H9 (cell line): Measurements from ENCODE around the gene RNF175. TPM values are rescaled to one million over a fixed set of nuclear protein-coding genes. Genes with fewer than 3 reads are reported as not detected.

Source experiments
- DNase-seq: peaks from one replicate; pipeline ENCODE4 v3.0.0-alpha.2; 2017
- H2AFZ ChIP-seq: one replicate; pipeline ENCODE4 v1.6.1; 2013; ENCODE audit warnings: mild to moderate bottlenecking, low read length, control low read depth, moderate library complexity
- H2AK5ac ChIP-seq: 2 replicates; pipeline ENCODE4 v1.6.1; 2013; ENCODE audit warnings: low read length, control low read depth, mixed read lengths; ENCODE audit not compliant: insufficient read length
- H2BK120ac ChIP-seq: one replicate; pipeline ENCODE4 v1.6.1; 2013; ENCODE audit warnings: low read depth, mild to moderate bottlenecking, low read length, control low read depth, inconsistent platforms; ENCODE audit not compliant: poor library complexity, severe bottlenecking
- H2BK12ac ChIP-seq: 2 replicates; pipeline ENCODE4 v1.6.1; 2013; ENCODE audit warnings: low read length, control low read depth, mixed read lengths, low read depth; ENCODE audit not compliant: insufficient read length
- H2BK15ac ChIP-seq: 2 replicates; pipeline ENCODE4 v1.6.1; 2013; ENCODE audit warnings: low read depth, low read length, control low read depth
- H2BK20ac ChIP-seq: one replicate; pipeline ENCODE4 v1.6.1; 2013; ENCODE audit warnings: low read depth, mild to moderate bottlenecking, low read length, control low read depth, inconsistent platforms; ENCODE audit not compliant: poor library complexity, severe bottlenecking
- H2BK5ac ChIP-seq: 2 replicates; pipeline ENCODE4 v1.6.1; 2013; ENCODE audit warnings: low read length, control low read depth, mixed read lengths; ENCODE audit not compliant: insufficient read length
- H3K14ac ChIP-seq: 2 replicates; pipeline ENCODE4 v1.6.1; 2013; ENCODE audit warnings: low read length, control low read depth; ENCODE audit not compliant: insufficient read depth
- H3K18ac ChIP-seq: 2 replicates; pipeline ENCODE4 v1.6.1; 2013; ENCODE audit warnings: low read depth, mild to moderate bottlenecking, mixed read lengths, low read length, control low read depth; ENCODE audit not compliant: insufficient read length
- H3K23ac ChIP-seq: 2 replicates; pipeline ENCODE4 v1.6.1; 2013; ENCODE audit warnings: low read length, control low read depth, mixed read lengths, low read depth; ENCODE audit not compliant: insufficient read length
- H3K23me2 ChIP-seq: 2 replicates; pipeline ENCODE4 v1.6.1; 2013; ENCODE audit warnings: low read depth, mild to moderate bottlenecking, mixed read lengths, low read length, control low read depth; ENCODE audit not compliant: insufficient read length, poor library complexity, severe bottlenecking
- H3K27ac ChIP-seq: 2 replicates; pipeline ENCODE4 v1.5.1; 2013; ENCODE audit warnings: low read length, control low read depth, mixed read lengths, low read depth; ENCODE audit not compliant: insufficient read length
- H3K27me3 ChIP-seq: 2 replicates; pipeline ENCODE4 v1.6.1; 2013; ENCODE audit warnings: low read length, control low read depth, inconsistent platforms; ENCODE audit not compliant: insufficient read depth
- H3K4ac ChIP-seq: 2 replicates; pipeline ENCODE4 v1.6.1; 2013; ENCODE audit warnings: low read depth, mild to moderate bottlenecking, control low read depth, inconsistent platforms, low read length, moderate library complexity
- H3K4me1 ChIP-seq: 2 replicates; pipeline ENCODE4 v1.6.1; 2013; ENCODE audit warnings: low read length, control low read depth, inconsistent platforms; ENCODE audit not compliant: insufficient read depth
- H3K4me2 ChIP-seq: 2 replicates; pipeline ENCODE4 v1.6.1; 2013; ENCODE audit warnings: low read length, control low read depth, mixed read lengths; ENCODE audit not compliant: insufficient read length, insufficient read depth
- H3K56ac ChIP-seq: 2 replicates; pipeline ENCODE4 v1.6.1; 2013; ENCODE audit warnings: low read depth, mild to moderate bottlenecking, mixed read lengths, low read length, control low read depth; ENCODE audit not compliant: insufficient read length
- H3K79me1 ChIP-seq: 2 replicates; pipeline ENCODE4 v1.6.1; 2013; ENCODE audit warnings: low read depth, mild to moderate bottlenecking, moderate library complexity, low read length, control low read depth, inconsistent platforms; ENCODE audit not compliant: insufficient read depth, poor library complexity, severe bottlenecking
- H3K79me2 ChIP-seq: 2 replicates; pipeline ENCODE4 v1.6.1; 2013; ENCODE audit warnings: low read length, control low read depth, inconsistent platforms; ENCODE audit not compliant: insufficient read depth
- H3K9ac ChIP-seq: 2 replicates; pipeline ENCODE4 v1.6.1; 2013; ENCODE audit warnings: low read length, control low read depth, mixed read lengths; ENCODE audit not compliant: insufficient read length; ENCODE audit errors: extremely low read depth
- H3K9me3 ChIP-seq: one replicate; pipeline ENCODE4 v1.6.1; 2013; ENCODE audit warnings: low read depth, low read length, inconsistent platforms; ENCODE audit not compliant: control insufficient read depth
- H3T11ph ChIP-seq: one replicate; pipeline ENCODE4 v1.6.1; 2013; ENCODE audit warnings: mild to moderate bottlenecking, low read length, control low read depth, inconsistent platforms
- H4K20me1 ChIP-seq: one replicate; pipeline ENCODE4 v1.6.1; 2013; ENCODE audit not compliant: control insufficient read depth, insufficient read length, insufficient read depth
- H4K5ac ChIP-seq: 2 replicates; pipeline ENCODE4 v1.6.1; 2013; ENCODE audit warnings: low read depth, mild to moderate bottlenecking, mixed read lengths, low read length, control low read depth; ENCODE audit not compliant: insufficient read length
- H4K8ac ChIP-seq: replicated peaks from 2 replicates; pipeline ENCODE4 v1.6.1; 2013; ENCODE audit warnings: low read length, control low read depth, mixed read lengths, low read depth; ENCODE audit not compliant: insufficient read length
- H4K91ac ChIP-seq: 2 replicates; pipeline ENCODE4 v1.6.1; 2013; ENCODE audit warnings: low read depth, mild to moderate bottlenecking, moderate library complexity, mixed read lengths, low read length, control low read depth; ENCODE audit not compliant: insufficient read length
- H3K27ac Mint-ChIP-seq, 3 experiments: 2 replicates in 2 of 3; 3 replicates in 1 of 3; pipeline ENCODE4 v1.8.0; 2020 to 2021; ENCODE audit warnings: mixed read lengths in 3 of 3, mild to moderate bottlenecking in 1 of 3, moderate library complexity in 1 of 3
- H3K27me3 Mint-ChIP-seq: 2 replicates; pipeline ENCODE4 v1.8.0; 2021; ENCODE audit warnings: low read depth, mild to moderate bottlenecking, moderate library complexity, mixed read lengths
- H3K36me3 Mint-ChIP-seq, 3 experiments: 2 replicates in 2 of 3; 3 replicates in 1 of 3; pipeline ENCODE4 v1.8.0; 2020 to 2021; ENCODE audit warnings: low read depth in 3 of 3, mixed read lengths in 3 of 3; ENCODE audit not compliant: insufficient read depth in 1 of 3
- H3K4me1 Mint-ChIP-seq, 2 experiments: 2 replicates each; pipeline ENCODE4 v1.8.0; 2020; ENCODE audit warnings: mixed read lengths in 2 of 2
- H3K4me3 Mint-ChIP-seq, 2 experiments: 2 replicates in 1 of 2; 3 replicates in 1 of 2; pipeline ENCODE4 v1.8.0; 2020 to 2021; ENCODE audit warnings: mild to moderate bottlenecking in 2 of 2, mixed read lengths in 2 of 2, moderate library complexity in 1 of 2
- H3K9me3 Mint-ChIP-seq, 2 experiments: 2 replicates in 1 of 2; 3 replicates in 1 of 2; pipeline ENCODE4 v1.8.0; 2020; ENCODE audit warnings: mild to moderate bottlenecking in 2 of 2, mixed read lengths in 2 of 2, moderate library complexity in 1 of 2
- CTCF ChIP-seq: fragments of 200-600 bp; sonication (generic); conservative IDR thresholded peaks from 3 replicates; pipeline ENCODE4 v1.8.0; 2021; ENCODE audit warnings: antibody characterized with exemption, mild to moderate bottlenecking
- WGBS: extraction: QIAGEN DNeasy Blood & Tissue Kit; methylation state at CpG from one replicate; pipeline ENCODE4 v1.1.7; 2013; ENCODE audit warnings: missing lambda C conversion rate, low lambda C conversion rate, mixed read lengths; ENCODE audit not compliant: insufficient read length; ENCODE audit errors: extremely low coverage; 5-methylcytosine and 5-hydroxymethylcytosine counted together
- total RNA-seq: library from RNA; stranded (reverse); gene quantifications from 2 replicates; pipeline ENCODE4 v1.2.1, GENCODE V29; 2021

RNF175 gene
- total RNA-seq, 1 experiment from 2014 or later, result 4.3 TPM

GRCh38 chr4:153710681-153711080 lies 49.1 kb downstream of the RNF175 start:
- Mint-ChIP-seq H3K27ac (no peak overlapping the region), H3K4me1 (no peaks in the 10 kb centered on the region), H3K27me3 (no peaks in the 10 kb centered on the region; the same call in none of the 2 replicates), H3K9me3 (no peaks in the 10 kb centered on the region), H3K36me3 (no peaks in the 10 kb centered on the region; a peak in 1 of 7 replicates), H3K4me3 (no peak overlapping the region)
- Histone ChIP-seq H3K14ac (no peak overlapping the region), H3K4ac (no peak overlapping the region), H3K18ac (no peak overlapping the region), H3K23ac (no peak overlapping the region), H2BK20ac (no peak overlapping the region), H2BK12ac (no peak overlapping the region), H4K8ac (no peak overlapping the region), H3K79me2 (no peaks in the 10 kb centered on the region), H3K27ac (no peak overlapping the region), H2BK5ac (no peak overlapping the region), H3K79me1 (no peaks in the 10 kb centered on the region), H3T11ph (no peak overlapping the region), H3K27me3 (no peaks in the 10 kb centered on the region), H3K4me2 (no peak overlapping the region), H3K9me3 (no peaks in the 10 kb centered on the region), H2BK15ac (no peak overlapping the region), H3K56ac (no peak overlapping the region), H4K20me1 (no peaks in the 10 kb centered on the region), H2AFZ (no peak overlapping the region), H3K23me2 (no peaks in the 10 kb centered on the region), H4K5ac (no peak overlapping the region), H4K91ac (no peak overlapping the region), H3K9ac (no peak overlapping the region), H2BK120ac (no peak overlapping the region), H2AK5ac (no peak overlapping the region), H3K4me1 (no peaks in the 10 kb centered on the region)
- no CpG with 5 or more reads among the region's 1 CpG for WGBS
- DNase-seq, result no peak
- TF ChIP-seq CTCF, result no peak
